IMR-90 (cell line): Measurements from ENCODE around the gene IL12RB1. TPM values are rescaled to one million over a fixed set of nuclear protein-coding genes. Genes with fewer than 3 reads are reported as not detected.

Experiments
- ATAC-seq: fragments of 200-7000 bp; cut with Tn5 transposase; 2 replicates; pipeline ENCODE4 v1.9.1; 2020; ENCODE audit warnings: low read depth, mild to moderate bottlenecking, moderate library complexity
- BruUV-seq: library from RNA; stranded (reverse); fragments of 400-500 nt; replicated peaks from 2 replicates; lab custom pipeline; 2021; lab: Mats Ljungman, UMichigan
- CTCF ChIA-PET: fragments of 300-600 bp; formaldehyde crosslinking; extraction: SDS; loops from one replicate; lab custom pipeline; 2021; ENCODE audit warnings: antibody characterized with exemption; lab: Yijun Ruan, JAX
- POLR2A ChIA-PET: fragments of 300-600 bp; sonication (Branson Sonifier 250); formaldehyde crosslinking; loops from one replicate; lab custom pipeline; 2022; ENCODE audit warnings: antibody characterized with exemption; ENCODE audit not compliant: unreplicated experiment; lab: Charles Lee
- DNase-seq: peaks from one replicate; pipeline ENCODE4 v3.0.0; 2013
- H2AFZ ChIP-seq: replicated peaks from 2 replicates; pipeline ENCODE3; 2013; ENCODE audit warnings: low read length, mild to moderate bottlenecking; ENCODE audit not compliant: poor library complexity
- H2AK5ac ChIP-seq: 2 replicates; pipeline ENCODE4 v1.6.1; 2013; ENCODE audit warnings: low read depth, low read length, inconsistent platforms
- H2AK9ac ChIP-seq: replicated peaks from 2 replicates; pipeline ENCODE3; 2013; ENCODE audit warnings: mild to moderate bottlenecking, low read depth, low read length, moderate library complexity; ENCODE audit not compliant: poor library complexity
- H2BK120ac ChIP-seq: 2 replicates; pipeline ENCODE4 v1.6.1; 2013; ENCODE audit warnings: low read depth, low read length, inconsistent platforms
- H2BK15ac ChIP-seq: 3 replicates; pipeline ENCODE4 v1.6.1; 2013; ENCODE audit warnings: low read depth, low read length, inconsistent platforms
- H2BK20ac ChIP-seq: 2 replicates; pipeline ENCODE4 v1.6.1; 2013; ENCODE audit warnings: low read depth, mild to moderate bottlenecking, inconsistent platforms, low read length, moderate library complexity
- H2BK5ac ChIP-seq: 2 replicates; pipeline ENCODE4 v1.6.1; 2013; ENCODE audit warnings: mild to moderate bottlenecking, low read depth, low read length, inconsistent platforms; ENCODE audit not compliant: poor library complexity, severe bottlenecking
- H3K14ac ChIP-seq: replicated peaks from 2 replicates; pipeline ENCODE4 v1.6.1; 2013; ENCODE audit warnings: low read depth, low read length, inconsistent platforms
- H3K18ac ChIP-seq: 2 replicates; pipeline ENCODE4 v1.6.1; 2013; ENCODE audit warnings: low read depth, low read length, control low read depth
- H3K23ac ChIP-seq: 2 replicates; pipeline ENCODE4 v1.6.1; 2013; ENCODE audit warnings: low read depth, low read length, inconsistent platforms
- H3K27ac ChIP-seq: 2 replicates; pipeline ENCODE4 v1.5.1; 2013; ENCODE audit warnings: mild to moderate bottlenecking, control low read depth, low read length; ENCODE audit not compliant: insufficient read depth
- H3K27me3 ChIP-seq: 2 replicates; pipeline ENCODE4 v1.6.1; 2013; ENCODE audit warnings: low read length; ENCODE audit not compliant: control insufficient read depth, insufficient read depth
- H3K36me3 ChIP-seq: 2 replicates; pipeline ENCODE4 v1.6.1; 2013; ENCODE audit warnings: low read length, mixed read lengths; ENCODE audit not compliant: control insufficient read depth, insufficient read depth
- H3K4ac ChIP-seq: 2 replicates; pipeline ENCODE4 v1.6.1; 2013; ENCODE audit warnings: low read depth, low read length, inconsistent platforms
- H3K4me1 ChIP-seq: 2 replicates; pipeline ENCODE4 v1.6.1; 2013; ENCODE audit warnings: low read length, mixed read lengths; ENCODE audit not compliant: control insufficient read depth, insufficient read depth
- H3K4me2 ChIP-seq: 2 replicates; pipeline ENCODE4 v1.6.1; 2013; ENCODE audit warnings: low read depth, mild to moderate bottlenecking, control low read depth, low read length, moderate library complexity
- H3K4me3 ChIP-seq: 2 replicates; pipeline ENCODE4 v1.5.1; 2013; ENCODE audit warnings: low read depth, mild to moderate bottlenecking, control low read depth, low read length, moderate library complexity; ENCODE audit not compliant: insufficient read depth
- H3K56ac ChIP-seq: 2 replicates; pipeline ENCODE4 v1.6.1; 2013; ENCODE audit warnings: low read length, inconsistent platforms; ENCODE audit not compliant: insufficient read depth; ENCODE audit errors: extremely low read depth
- H3K79me1 ChIP-seq, 2 experiments: 2 replicates each; pipeline ENCODE4 v1.6.1; 2013; ENCODE audit warnings: low read length in 2 of 2, inconsistent platforms in 1 of 2, low read depth in 1 of 2
- H3K9ac ChIP-seq: 2 replicates; pipeline ENCODE4 v1.6.1; 2013; ENCODE audit warnings: low read depth, low read length, control low read depth
- H3K9me1 ChIP-seq: 2 replicates; pipeline ENCODE4 v1.6.1; 2013; ENCODE audit warnings: low read length, inconsistent platforms; ENCODE audit not compliant: insufficient read depth
- H3K9me3 ChIP-seq: 2 replicates; pipeline ENCODE4 v1.6.1; 2013; ENCODE audit warnings: low read length; ENCODE audit not compliant: control insufficient read depth, insufficient read depth
- H4K20me1 ChIP-seq: 2 replicates; pipeline ENCODE4 v1.6.1; 2013; ENCODE audit warnings: low read length, inconsistent platforms; ENCODE audit not compliant: insufficient read depth
- H4K5ac ChIP-seq: 2 replicates; pipeline ENCODE4 v1.6.1; 2013; ENCODE audit warnings: mild to moderate bottlenecking, low read depth, low read length, control low read depth
- H4K8ac ChIP-seq, 2 experiments: 2 replicates each; pipeline ENCODE4 v1.6.1; 2013; ENCODE audit warnings: low read depth in 2 of 2, low read length in 2 of 2, control low read depth in 1 of 2, inconsistent platforms in 1 of 2
- H4K91ac ChIP-seq: 2 replicates; pipeline ENCODE4 v1.6.1; 2013; ENCODE audit warnings: low read depth, low read length, inconsistent platforms; ENCODE audit not compliant: insufficient read depth
- BHLHE40 ChIP-seq: fragments of 150-350 bp; IDR thresholded peaks from 2 replicates; pipeline ENCODE4 v1.6.1; 2016; ENCODE audit warnings: mild to moderate bottlenecking, low read depth, low read length
- CEBPB ChIP-seq: IDR thresholded peaks from 2 replicates; pipeline ENCODE4 v1.6.1; 2012; ENCODE audit warnings: low read depth, low read length, improper control_type of control experiment
- CHD1 ChIP-seq: IDR thresholded peaks from 2 replicates; pipeline ENCODE4 v1.6.1; 2012; ENCODE audit warnings: low read depth, low read length, improper control_type of control experiment
- FOS ChIP-seq: fragments of 150-350 bp; IDR thresholded peaks from 2 replicates; pipeline ENCODE4 v1.6.1; 2016; ENCODE audit warnings: low read depth, low read length
- MAFK ChIP-seq: IDR thresholded peaks from 2 replicates; pipeline ENCODE4 v1.6.1; 2012; ENCODE audit warnings: low read depth, low read length, improper control_type of control experiment
- MAZ ChIP-seq: IDR thresholded peaks from 2 replicates; pipeline ENCODE4 v1.6.1; 2012; ENCODE audit warnings: low read depth, mild to moderate bottlenecking, low read length, improper control_type of control experiment, moderate library complexity, borderline replicate concordance
- MXI1 ChIP-seq: IDR thresholded peaks from 2 replicates; pipeline ENCODE4 v1.6.1; 2012; ENCODE audit warnings: low read depth, mild to moderate bottlenecking, low read length, moderate library complexity, borderline replicate concordance
- POLR2A ChIP-seq: IDR thresholded peaks from 2 replicates; pipeline ENCODE4 v1.6.1; 2012; ENCODE audit warnings: mild to moderate bottlenecking, low read depth, low read length
- RAD21 ChIP-seq: IDR thresholded peaks from 2 replicates; pipeline ENCODE4 v1.6.1; 2012; ENCODE audit warnings: low read length, improper control_type of control experiment
- RCOR1 ChIP-seq: IDR thresholded peaks from 2 replicates; pipeline ENCODE4 v1.6.1; 2012; ENCODE audit warnings: mild to moderate bottlenecking, low read length, improper control_type of control experiment; ENCODE audit not compliant: insufficient replicate concordance
- SMC3 ChIP-seq: fragments of 150-350 bp; IDR thresholded peaks from 2 replicates; pipeline ENCODE4 v1.6.1; 2016; ENCODE audit warnings: low read depth, mild to moderate bottlenecking, antibody characterized with exemption, low read length, moderate library complexity
- WGBS, 2 experiments: methylation state at CpG; one replicate each; pipeline versions ENCODE4 v1.1.5 to v1.1.7; 2013; ENCODE audit warnings: missing lambda C conversion rate in 2 of 2; ENCODE audit not compliant: insufficient read length in 1 of 2; ENCODE audit errors: extremely low coverage in 2 of 2; 5-methylcytosine and 5-hydroxymethylcytosine counted together
- dilution Hi-C: fragments of 300-500 bp; cut with HindIII; formaldehyde crosslinking; loops from one replicate; pipeline ENCODE4 v1.14.3; 2018; ENCODE audit warnings: low sequenced_read_pairs; ENCODE audit not compliant: unreplicated experiment
- in situ Hi-C: fragments of 300-500 bp; cut with MboI; formaldehyde crosslinking; loops from 3 replicates; pipeline ENCODE4 v1.14.3; 2019; ENCODE audit warnings: low sequenced_read_pairs, inconsistent platforms, mixed read lengths
- intact Hi-C: fragments of 100-400 bp; cut with micrococcal nuclease; formaldehyde crosslinking; loops from 2 replicates; pipeline ENCODE4 v1.10.0; 2022
- polyA plus RNA-seq, 3 experiments: library from polyadenylated mRNA; depleted of rRNA; stranded (reverse); fragments of >200 nt; gene quantifications; 2 replicates each; pipeline ENCODE4 v1.2.3, GENCODE V29; 2012; ENCODE audit warnings: low replicate concordance in 1 of 3
- total RNA-seq: library from RNA; depleted of rRNA; stranded (reverse); fragments of >200 nt; gene quantifications from 2 replicates; pipeline ENCODE4 v1.2.3, GENCODE V29; 2012
- TF ChIP-seq, protein P1 (sequence below): conservative IDR thresholded peaks from 2 replicates; pipeline ENCODE4 v1.5.1; 2012; ENCODE audit warnings: mild to moderate bottlenecking, low read depth, low read length, improper control_type of control experiment
- TF ChIP-seq, protein P2 (sequence below): fragments of 150-350 bp; IDR thresholded peaks from 2 replicates; pipeline ENCODE4 v1.6.1; 2017; ENCODE audit warnings: mild to moderate bottlenecking, antibody characterized with exemption, low read length, low read depth
- TF ChIP-seq, protein P3 (sequence below): fragments of 150-350 bp; IDR thresholded peaks from 2 replicates; pipeline ENCODE4 v1.6.1; 2016; ENCODE audit warnings: low read depth, mild to moderate bottlenecking, low read length, moderate library complexity, borderline replicate concordance

Gene IL12RB1
- total and polyA plus RNA-seq, 2 of the 4 experiments (the other 2 are of a cell fraction) = not detected

- Histone ChIP-seq H4K5ac (no peak overlapping the region), H2BK15ac (no peak overlapping the region), H3K79me1 (no peaks in the 10 kb centered on the region), H2BK120ac (no peak overlapping the region), H3K9me1 (0 out of 2 replicates have a peak, but pooled peaks cover 3% of the 10 kb centered on the region), H3K36me3 (no peaks in the 10 kb centered on the region), H4K91ac (no peak overlapping the region), H3K4me2 (no peak overlapping the region), H2BK5ac (no peak overlapping the region), H3K4me1 (peaks cover 10% of the 10 kb centered on the region), H2AFZ (peak overlapping the region; percentile 5), H3K23ac (no peak overlapping the region), H3K4ac (no peak overlapping the region), H3K27me3 (peaks cover 17% of the 10 kb centered on the region), H2AK9ac (no peak overlapping the region), H3K14ac (no peak overlapping the region), H4K20me1 (no peaks in the 10 kb centered on the region), H3K9ac (no peak overlapping the region), H2AK5ac (no peak overlapping the region), H3K4me3 (no peak overlapping the region), H3K9me3 (no peaks in the 10 kb centered on the region), H3K56ac (no peak overlapping the region), H3K27ac (no peak overlapping the region), H4K8ac (no peak overlapping the region), H2BK20ac (no peak overlapping the region), H3K18ac (no peak overlapping the region)
- dilution Hi-C loops (no loop called here), in situ Hi-C loops (no loop called here), intact Hi-C loops (no loop called here)
- ATAC-seq (no peak), DNase-seq (no peak)
- 46% methylated on average over 2 of the region's 18 CpGs; no CpG with 5 or more reads in 1 of the 2 experiments for WGBS, 2 experiments
- no TSS peak for BruUV-seq
- ChIA-PET POLR2A (no interaction called here), CTCF (no interaction called here)
- TF ChIP-seq CHD1 (no peak), RAD21 (no peak), POLR2A (no peak), RCOR1 (no peak), FOS (no peak), BHLHE40 (no peak), MAFK (no peak), SMC3 (no peak), MAZ (no peak), CEBPB (no peak), MXI1 (no peak)
- TF ChIP-seq, protein P1, sequence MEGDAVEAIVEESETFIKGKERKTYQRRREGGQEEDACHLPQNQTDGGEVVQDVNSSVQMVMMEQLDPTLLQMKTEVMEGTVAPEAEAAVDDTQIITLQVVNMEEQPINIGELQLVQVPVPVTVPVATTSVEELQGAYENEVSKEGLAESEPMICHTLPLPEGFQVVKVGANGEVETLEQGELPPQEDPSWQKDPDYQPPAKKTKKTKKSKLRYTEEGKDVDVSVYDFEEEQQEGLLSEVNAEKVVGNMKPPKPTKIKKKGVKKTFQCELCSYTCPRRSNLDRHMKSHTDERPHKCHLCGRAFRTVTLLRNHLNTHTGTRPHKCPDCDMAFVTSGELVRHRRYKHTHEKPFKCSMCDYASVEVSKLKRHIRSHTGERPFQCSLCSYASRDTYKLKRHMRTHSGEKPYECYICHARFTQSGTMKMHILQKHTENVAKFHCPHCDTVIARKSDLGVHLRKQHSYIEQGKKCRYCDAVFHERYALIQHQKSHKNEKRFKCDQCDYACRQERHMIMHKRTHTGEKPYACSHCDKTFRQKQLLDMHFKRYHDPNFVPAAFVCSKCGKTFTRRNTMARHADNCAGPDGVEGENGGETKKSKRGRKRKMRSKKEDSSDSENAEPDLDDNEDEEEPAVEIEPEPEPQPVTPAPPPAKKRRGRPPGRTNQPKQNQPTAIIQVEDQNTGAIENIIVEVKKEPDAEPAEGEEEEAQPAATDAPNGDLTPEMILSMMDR = no peak
- TF ChIP-seq, protein P2, sequence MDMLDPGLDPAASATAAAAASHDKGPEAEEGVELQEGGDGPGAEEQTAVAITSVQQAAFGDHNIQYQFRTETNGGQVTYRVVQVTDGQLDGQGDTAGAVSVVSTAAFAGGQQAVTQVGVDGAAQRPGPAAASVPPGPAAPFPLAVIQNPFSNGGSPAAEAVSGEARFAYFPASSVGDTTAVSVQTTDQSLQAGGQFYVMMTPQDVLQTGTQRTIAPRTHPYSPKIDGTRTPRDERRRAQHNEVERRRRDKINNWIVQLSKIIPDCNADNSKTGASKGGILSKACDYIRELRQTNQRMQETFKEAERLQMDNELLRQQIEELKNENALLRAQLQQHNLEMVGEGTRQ = no peak
- TF ChIP-seq, protein P3, sequence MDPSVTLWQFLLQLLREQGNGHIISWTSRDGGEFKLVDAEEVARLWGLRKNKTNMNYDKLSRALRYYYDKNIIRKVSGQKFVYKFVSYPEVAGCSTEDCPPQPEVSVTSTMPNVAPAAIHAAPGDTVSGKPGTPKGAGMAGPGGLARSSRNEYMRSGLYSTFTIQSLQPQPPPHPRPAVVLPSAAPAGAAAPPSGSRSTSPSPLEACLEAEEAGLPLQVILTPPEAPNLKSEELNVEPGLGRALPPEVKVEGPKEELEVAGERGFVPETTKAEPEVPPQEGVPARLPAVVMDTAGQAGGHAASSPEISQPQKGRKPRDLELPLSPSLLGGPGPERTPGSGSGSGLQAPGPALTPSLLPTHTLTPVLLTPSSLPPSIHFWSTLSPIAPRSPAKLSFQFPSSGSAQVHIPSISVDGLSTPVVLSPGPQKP = no peak
Measured at GRCh38 chr19:18100710-18101109, 14.0 kb upstream of the IL12RB1 start.
